ENCODE measurements around the gene CRYAB.

DNA sequence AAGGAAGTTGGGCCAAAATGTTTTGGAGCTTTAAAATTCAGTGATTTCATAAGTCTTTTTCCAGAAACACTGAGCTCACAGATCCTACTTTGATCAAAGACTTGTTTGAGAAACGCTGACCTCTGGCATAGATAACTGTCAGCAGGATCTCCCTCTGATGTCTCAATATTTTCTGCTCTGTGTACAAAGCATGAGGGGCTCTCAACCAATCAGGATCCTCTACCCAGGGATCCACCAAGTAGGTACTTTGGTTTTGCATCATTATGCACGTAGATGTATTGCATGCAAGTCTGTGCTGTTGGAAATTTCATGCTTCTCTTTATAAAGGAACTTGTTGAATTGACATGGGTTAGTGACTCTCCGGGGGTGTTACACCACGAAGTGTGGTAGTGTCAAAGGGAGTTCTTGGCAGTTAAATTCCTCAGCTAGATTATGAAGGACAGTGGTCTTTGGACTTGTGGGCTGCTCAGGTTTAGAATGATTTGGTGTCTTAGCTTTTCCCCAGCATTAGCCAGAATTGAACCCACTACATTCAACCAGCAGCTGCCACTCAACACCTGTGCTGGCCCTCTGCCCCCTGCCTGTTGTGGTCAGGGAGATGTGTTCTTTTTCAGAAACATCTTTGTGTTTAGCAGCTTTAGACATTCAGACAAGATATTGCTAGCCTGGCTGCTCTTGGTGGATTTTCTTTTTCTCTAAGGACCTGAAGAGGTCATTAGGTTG is 23.9 kb upstream of the CRYAB start:
- TF ChIP-seq, protein P1, sequence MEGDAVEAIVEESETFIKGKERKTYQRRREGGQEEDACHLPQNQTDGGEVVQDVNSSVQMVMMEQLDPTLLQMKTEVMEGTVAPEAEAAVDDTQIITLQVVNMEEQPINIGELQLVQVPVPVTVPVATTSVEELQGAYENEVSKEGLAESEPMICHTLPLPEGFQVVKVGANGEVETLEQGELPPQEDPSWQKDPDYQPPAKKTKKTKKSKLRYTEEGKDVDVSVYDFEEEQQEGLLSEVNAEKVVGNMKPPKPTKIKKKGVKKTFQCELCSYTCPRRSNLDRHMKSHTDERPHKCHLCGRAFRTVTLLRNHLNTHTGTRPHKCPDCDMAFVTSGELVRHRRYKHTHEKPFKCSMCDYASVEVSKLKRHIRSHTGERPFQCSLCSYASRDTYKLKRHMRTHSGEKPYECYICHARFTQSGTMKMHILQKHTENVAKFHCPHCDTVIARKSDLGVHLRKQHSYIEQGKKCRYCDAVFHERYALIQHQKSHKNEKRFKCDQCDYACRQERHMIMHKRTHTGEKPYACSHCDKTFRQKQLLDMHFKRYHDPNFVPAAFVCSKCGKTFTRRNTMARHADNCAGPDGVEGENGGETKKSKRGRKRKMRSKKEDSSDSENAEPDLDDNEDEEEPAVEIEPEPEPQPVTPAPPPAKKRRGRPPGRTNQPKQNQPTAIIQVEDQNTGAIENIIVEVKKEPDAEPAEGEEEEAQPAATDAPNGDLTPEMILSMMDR (IDR thresholded peaks at IDR 0.05; ENCODE audit: low read depth, low read length, missing input control): no peak
- peak in 1 of 2 donors; percentile 54 for TF ChIP-seq GABPA (IDR thresholded peaks at IDR 0.05 in 1 of 2, conservative IDR thresholded peaks at IDR 0.05 in 1 of 2)
